HepG2 (cell line): ENCODE results near the gene FAM169A. TPM values are rescaled to one million over a fixed set of nuclear protein-coding genes. Genes with fewer than 3 reads are reported as not detected.

Experiments
- ATAD3A ChIP-seq: sonication (generic); formaldehyde crosslinking; IDR thresholded peaks from 2 replicates; pipeline ENCODE4 v1.4.0; 2020; ENCODE audit warnings: missing genetic modification reagents
- BHLHE40 ChIP-seq: IDR thresholded peaks from 2 replicates; pipeline ENCODE4 v1.6.1; 2011; ENCODE audit warnings: low read length, improper control_type of control experiment
- EHMT2 ChIP-seq: fragments of 200-600 bp; sonication (generic); IDR thresholded peaks from 2 replicates; pipeline ENCODE4 v1.7.0; 2017; ENCODE audit warnings: antibody characterized with exemption, low read depth, low read length, borderline replicate concordance
- KLF16 ChIP-seq, 2 experiments: sonication (generic) in 1 of 2; formaldehyde crosslinking in 1 of 2; IDR thresholded peaks; 2 replicates each; pipeline versions ENCODE4 v1.6.1 to v1.8.0; 2016 to 2023; ENCODE audit warnings: missing genetic modification reagents in 2 of 2, missing compliant biosample characterization in 1 of 2
- NCOA1 ChIP-seq: sonication (generic); formaldehyde crosslinking; IDR thresholded peaks from 2 replicates; pipeline ENCODE4 v1.9.0; 2021; ENCODE audit warnings: missing genetic modification reagents
- NFKB2 ChIP-seq: sonication (generic); formaldehyde crosslinking; IDR thresholded peaks from 2 replicates; pipeline ENCODE4 v1.4.0; 2020; ENCODE audit warnings: missing genetic modification reagents, borderline replicate concordance
- POGZ ChIP-seq: sonication (generic); formaldehyde crosslinking; IDR thresholded peaks from 2 replicates; pipeline ENCODE4 v1.4.0; 2020; ENCODE audit warnings: mild to moderate bottlenecking, missing genetic modification reagents
- SMAD9 ChIP-seq: sonication (generic); formaldehyde crosslinking; IDR thresholded peaks from 2 replicates; pipeline ENCODE4 v1.5.1; 2020; ENCODE audit warnings: mild to moderate bottlenecking, missing genetic modification reagents
- SOX13 ChIP-seq, 3 experiments: fragments of 450-650 bp in 1 of 3; sonication (generic) in 1 of 3; formaldehyde crosslinking in 1 of 3; IDR thresholded peaks in 2 of 3; conservative IDR thresholded peaks in 1 of 3; 2 replicates each; pipeline versions ENCODE4 v1.5.0 to v1.6.1; 2016 to 2020; ENCODE audit warnings: antibody characterized with exemption in 1 of 3, mild to moderate bottlenecking in 1 of 3, missing compliant biosample characterization in 1 of 3, missing genetic modification reagents in 1 of 3, moderate library complexity in 1 of 3
- ZMYM3 ChIP-seq: sonication (generic); formaldehyde crosslinking; IDR thresholded peaks from 2 replicates; pipeline ENCODE4 v1.5.1; 2020; ENCODE audit warnings: mild to moderate bottlenecking, missing genetic modification reagents
- ZNF205 ChIP-seq: IDR thresholded peaks from 2 replicates; pipeline ENCODE4 v1.6.1; 2018; ENCODE audit warnings: missing biosample characterization, missing genetic modification reagents
- ZNF558 ChIP-seq: sonication (generic); formaldehyde crosslinking; IDR thresholded peaks from 2 replicates; pipeline ENCODE4 v1.9.0; 2022; ENCODE audit warnings: mild to moderate bottlenecking, missing genetic modification reagents, borderline replicate concordance
- ZNF569 ChIP-seq: sonication (generic); formaldehyde crosslinking; IDR thresholded peaks from 2 replicates; pipeline ENCODE4 v1.5.0; 2020; ENCODE audit warnings: mild to moderate bottlenecking, missing genetic modification reagents, moderate library complexity, borderline replicate concordance
- polyA plus RNA-seq, 8 experiments: library from polyadenylated mRNA; depleted of rRNA in 3 of 8; stranded (reverse) in 7 of 8; unstranded in 1 of 8; fragments of >200 nt; fragmentation: Illumina TruSeq in 4 of 8; extraction: Trizol in 4 of 8; gene quantifications; 2 replicates each; pipeline versions ENCODE4 v1.2.1 to v1.2.3, GENCODE V29; 2011 to 2016; ENCODE audit warnings: low read depth in 4 of 8, missing spikeins in 1 of 8, mixed read lengths in 1 of 8; ENCODE audit not compliant: insufficient read depth in 1 of 8
- total RNA-seq, 5 experiments: library from RNA; depleted of rRNA; stranded (reverse); fragments of >200 nt; fragmentation: Illumina TruSeq; extraction: Trizol; gene quantifications; 2 replicates each; pipeline ENCODE4 v1.2.3, GENCODE V29; 2016; ENCODE audit warnings: low read depth in 1 of 5
- TF ChIP-seq, protein P1 (sequence below): sonication (generic); formaldehyde crosslinking; IDR thresholded peaks from 2 replicates; pipeline ENCODE4 v1.8.1; 2023; ENCODE audit warnings: mild to moderate bottlenecking, missing genetic modification reagents

The FAM169A gene
- total and polyA plus RNA-seq, 2 of the 13 experiments (the other 11 are each of a cell fraction or from before 2014, with no cell fraction given), result 21.1 to 110 TPM

DNA sequence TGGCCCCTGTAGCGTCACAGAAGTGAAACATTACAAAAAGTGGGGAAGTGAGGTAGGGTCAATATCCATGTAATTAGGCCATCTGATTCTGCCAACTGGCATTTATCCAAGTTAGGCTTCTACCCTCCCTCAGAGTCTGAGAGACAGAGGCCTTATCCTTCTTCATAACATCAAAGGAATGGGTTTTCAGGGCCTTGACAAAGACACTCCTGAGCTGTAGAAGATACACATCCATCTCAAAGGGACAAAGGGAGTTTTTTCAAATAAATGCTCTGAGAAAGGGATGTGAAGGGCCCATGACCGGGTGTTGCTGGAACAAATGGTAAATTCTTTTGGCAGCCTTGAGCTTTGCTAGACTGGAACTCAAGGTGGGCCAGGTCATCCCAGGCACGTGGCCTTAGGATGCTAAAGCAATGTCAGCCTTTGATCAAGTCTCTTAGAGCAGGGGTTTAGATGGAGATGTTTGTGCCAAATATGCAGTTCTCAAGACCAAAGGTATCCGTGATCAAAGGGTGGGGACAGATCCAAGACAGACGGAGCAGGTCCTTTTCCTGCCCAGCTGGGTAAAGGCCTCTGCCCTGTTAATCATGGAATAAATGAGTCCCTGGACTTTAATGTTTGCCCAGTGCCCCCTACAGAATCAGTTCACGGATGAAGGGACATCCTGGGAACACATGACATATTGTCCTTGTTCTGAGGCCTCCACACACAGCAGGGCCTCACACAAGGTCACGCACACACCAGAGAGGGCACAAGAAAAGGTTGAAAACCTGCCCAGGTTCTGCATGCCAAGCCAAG, 10.0 kb upstream of the FAM169A start (continued):
- TF ChIP-seq ZNF205 (CRISPR knock-in tag) (0 out of 2 replicates have a peak, but pooled peaks have one; percentile 27), BHLHE40 (peak; percentile 65; the same call in 1 of the 2 replicates), ZNF569 (CRISPR knock-in tag) (peak; percentile 63; the same call in 1 of the 2 replicates), SOX13 (IDR thresholded peaks at IDR 0.05) (no peak), SOX13 (CRISPR knock-in tag; conservative IDR thresholded peaks at IDR 0.05 in 1 of 2, IDR thresholded peaks at IDR 0.05 in 1 of 2) (peak in 1 of 2 experiments; percentile 87; a peak in 2 of 4 replicates), EHMT2 (peak; percentile 37; the same call in 1 of the 2 replicates), NCOA1 (CRISPR knock-in tag) (peak; percentile 86), SMAD9 (CRISPR knock-in tag) (no peak), NFKB2 (CRISPR knock-in tag) (no peak), KLF16 (CRISPR knock-in tag; IDR thresholded peaks at IDR 0.05) (0 out of 4 replicates have a peak, but pooled peaks of 1 of the 2 experiments have one; percentile 56), ZMYM3 (CRISPR knock-in tag) (no peak), ZNF558 (CRISPR knock-in tag) (no peak; the same call in 1 of the 2 replicates), ATAD3A (no peak), POGZ (CRISPR knock-in tag) (peak; percentile 81)
- TF ChIP-seq, protein P1, sequence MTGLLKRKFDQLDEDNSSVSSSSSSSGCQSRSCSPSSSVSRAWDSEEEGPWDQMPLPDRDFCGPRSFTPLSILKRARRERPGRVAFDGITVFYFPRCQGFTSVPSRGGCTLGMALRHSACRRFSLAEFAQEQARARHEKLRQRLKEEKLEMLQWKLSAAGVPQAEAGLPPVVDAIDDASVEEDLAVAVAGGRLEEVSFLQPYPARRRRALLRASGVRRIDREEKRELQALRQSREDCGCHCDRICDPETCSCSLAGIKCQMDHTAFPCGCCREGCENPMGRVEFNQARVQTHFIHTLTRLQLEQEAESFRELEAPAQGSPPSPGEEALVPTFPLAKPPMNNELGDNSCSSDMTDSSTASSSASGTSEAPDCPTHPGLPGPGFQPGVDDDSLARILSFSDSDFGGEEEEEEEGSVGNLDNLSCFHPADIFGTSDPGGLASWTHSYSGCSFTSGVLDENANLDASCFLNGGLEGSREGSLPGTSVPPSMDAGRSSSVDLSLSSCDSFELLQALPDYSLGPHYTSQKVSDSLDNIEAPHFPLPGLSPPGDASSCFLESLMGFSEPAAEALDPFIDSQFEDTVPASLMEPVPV (CRISPR knock-in tag), result 0 out of 2 replicates have a peak, but pooled peaks have one; percentile 12
